GM12878 (cell line): Measurements from ENCODE around the gene BRD2. TPM values are rescaled to one million over a fixed set of nuclear protein-coding genes. Genes with fewer than 3 reads are reported as not detected.

Experiments
- BCL3 ChIP-seq: IDR thresholded peaks from 2 replicates; pipeline ENCODE4 v1.6.1; 2011; ENCODE audit warnings: borderline replicate concordance, low read depth, mild to moderate bottlenecking, moderate library complexity, low read length; ENCODE audit not compliant: insufficient read depth, poor library complexity, severe bottlenecking
- CBX5 ChIP-seq: sonication (generic); IDR thresholded peaks from 2 replicates; pipeline ENCODE4 v1.6.1; 2016; ENCODE audit warnings: low read depth, moderate library complexity, mild to moderate bottlenecking, inconsistent platforms
- CTCF ChIP-seq, 3 experiments: IDR thresholded peaks in 2 of 3; conservative IDR thresholded peaks in 1 of 3; 2 replicates each; pipeline ENCODE4 v1.5.1; 2011; ENCODE audit warnings: low read depth in 3 of 3, low read length in 3 of 3, mild to moderate bottlenecking in 3 of 3, control low read depth in 2 of 3, moderate library complexity in 2 of 3, inconsistent platforms in 1 of 3, mixed read lengths in 1 of 3; ENCODE audit not compliant: control insufficient read depth in 2 of 3, insufficient read depth in 1 of 3; ENCODE audit errors: extremely low read depth in 1 of 3
- CUX1 ChIP-seq: IDR thresholded peaks from 2 replicates; pipeline ENCODE4 v1.6.1; 2012; ENCODE audit warnings: improper control_type of control experiment, low read depth, low read length; ENCODE audit not compliant: insufficient replicate concordance
- EED ChIP-seq: sonication (generic); IDR thresholded peaks from 2 replicates; pipeline ENCODE4 v1.6.1; 2016; ENCODE audit warnings: antibody characterized with exemption, low read depth
- GATAD2B ChIP-seq: fragments of 450-650 bp; conservative IDR thresholded peaks from 2 replicates; pipeline ENCODE4 v1.6.1; 2017; ENCODE audit warnings: low read depth, mild to moderate bottlenecking, moderate library complexity
- MLLT1 ChIP-seq: fragments of 450-650 bp; IDR thresholded peaks from 2 replicates; pipeline ENCODE4 v1.6.1; 2016; ENCODE audit warnings: mild to moderate bottlenecking
- MXI1 ChIP-seq: fragments of 150-350 bp; IDR thresholded peaks from 2 replicates; pipeline ENCODE4 v1.6.1; 2011; ENCODE audit warnings: low read depth, mild to moderate bottlenecking, inconsistent platforms, low read length, improper control_type of control experiment
- NFIC ChIP-seq: IDR thresholded peaks from 2 replicates; pipeline ENCODE4 v1.6.1; 2012; ENCODE audit warnings: low read depth, mild to moderate bottlenecking, inconsistent platforms, low read length, moderate library complexity
- NFXL1 ChIP-seq: fragments of 450-650 bp; IDR thresholded peaks from 2 replicates; pipeline ENCODE4 v1.6.1; 2017; ENCODE audit warnings: antibody characterized with exemption, mild to moderate bottlenecking, borderline replicate concordance
- POLR2AphosphoS2 ChIP-seq: IDR thresholded peaks from 2 replicates; pipeline ENCODE4 v1.6.1; 2011; ENCODE audit warnings: low read depth, mild to moderate bottlenecking, low read length, improper control_type of control experiment, moderate library complexity
- RBBP5 ChIP-seq: fragments of 200-600 bp; sonication (generic); conservative IDR thresholded peaks from 2 replicates; pipeline ENCODE4 v1.6.1; 2016
- SMC3 ChIP-seq: IDR thresholded peaks from 2 replicates; pipeline ENCODE4 v1.6.1; 2011; ENCODE audit warnings: low read length, improper control_type of control experiment, borderline replicate concordance
- STAT1 ChIP-seq: fragments of 450-650 bp; conservative IDR thresholded peaks from 2 replicates; pipeline ENCODE4 v1.6.1; 2014; ENCODE audit warnings: antibody characterized with exemption, mild to moderate bottlenecking
- ZBED1 ChIP-seq: IDR thresholded peaks from 2 replicates; pipeline ENCODE4 v1.6.1; 2016; ENCODE audit warnings: borderline replicate concordance
- polyA plus RNA-seq, 11 experiments: library from polyadenylated mRNA; depleted of rRNA in 4 of 11; unstranded in 6 of 11; stranded (reverse) in 5 of 11; fragments of >200 nt; fragmentation: Nextera tagmentation in 4 of 11; fragmentation: Illumina TruSeq in 1 of 11; extraction: Ambion mirVana in 4 of 11; extraction: Trizol in 1 of 11; gene quantifications; 1 replicate in 1 of 11; 2 replicates in 10 of 11; pipeline versions ENCODE4 v1.2.1 to v1.2.3, GENCODE V29; 2011 to 2016; ENCODE audit warnings: inconsistent platforms in 2 of 11, missing spikeins in 2 of 11, low read depth in 1 of 11
- total RNA-seq, 4 experiments: library from RNA; depleted of rRNA in 3 of 4; stranded (reverse); fragments of >200 nt in 3 of 4; fragmentation: Illumina TruSeq in 1 of 4; extraction: Trizol in 1 of 4; gene quantifications; 2 replicates each; pipeline versions ENCODE4 v1.2.1 to v1.2.3, GENCODE V29; 2013 to 2021
- TF ChIP-seq, protein P1 (sequence below): fragments of 450-650 bp; IDR thresholded peaks from 2 replicates; pipeline ENCODE4 v1.6.1; 2017; ENCODE audit warnings: mild to moderate bottlenecking, low read depth, inconsistent platforms; ENCODE audit not compliant: poor library complexity, severe bottlenecking

The BRD2 gene
- total and polyA plus RNA-seq, 10 of the 15 experiments (the other 5 are each of a cell fraction or from before 2014, with no cell fraction given): 32.2 to 239 (median 139) TPM

- TF ChIP-seq MXI1 (no peak), CTCF (IDR thresholded peaks at IDR 0.05 in 2 of 3, conservative IDR thresholded peaks at IDR 0.05 in 1 of 3; ENCODE audit: control insufficient read depth in 2 of 3, extremely low read depth in 1 of 3, insufficient read depth in 1 of 3, low read depth in 3 of 3, low read length in 3 of 3) (peak; percentile 79 to 97 (median 89); a peak in 5 of 6 replicates), POLR2AphosphoS2 (peak; percentile 38; the same call in 1 of the 2 replicates), CUX1 (no peak), NFXL1 (no peak), BCL3 (peak; percentile 12), CBX5 (no peak), ZBED1 (no peak), EED (no peak), MLLT1 (peak; percentile 33; the same call in 1 of the 2 replicates), GATAD2B (no peak), RBBP5 (no peak), STAT1 (no peak), SMC3 (peak; percentile 96), NFIC (no peak)
- TF ChIP-seq, protein P1, sequence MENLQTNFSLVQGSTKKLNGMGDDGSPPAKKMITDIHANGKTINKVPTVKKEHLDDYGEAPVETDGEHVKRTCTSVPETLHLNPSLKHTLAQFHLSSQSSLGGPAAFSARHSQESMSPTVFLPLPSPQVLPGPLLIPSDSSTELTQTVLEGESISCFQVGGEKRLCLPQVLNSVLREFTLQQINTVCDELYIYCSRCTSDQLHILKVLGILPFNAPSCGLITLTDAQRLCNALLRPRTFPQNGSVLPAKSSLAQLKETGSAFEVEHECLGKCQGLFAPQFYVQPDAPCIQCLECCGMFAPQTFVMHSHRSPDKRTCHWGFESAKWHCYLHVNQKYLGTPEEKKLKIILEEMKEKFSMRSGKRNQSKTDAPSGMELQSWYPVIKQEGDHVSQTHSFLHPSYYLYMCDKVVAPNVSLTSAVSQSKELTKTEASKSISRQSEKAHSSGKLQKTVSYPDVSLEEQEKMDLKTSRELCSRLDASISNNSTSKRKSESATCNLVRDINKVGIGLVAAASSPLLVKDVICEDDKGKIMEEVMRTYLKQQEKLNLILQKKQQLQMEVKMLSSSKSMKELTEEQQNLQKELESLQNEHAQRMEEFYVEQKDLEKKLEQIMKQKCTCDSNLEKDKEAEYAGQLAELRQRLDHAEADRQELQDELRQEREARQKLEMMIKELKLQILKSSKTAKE: peak; percentile 50
Observed at GRCh38 chr6:32984622-32985389, 16.4 kb downstream of the BRD2 start (continued).
